WTC11 (cell line): ENCODE measurements around the gene NAT8L. TPM values are rescaled to one million over a fixed set of nuclear protein-coding genes. Genes with fewer than 3 reads are reported as not detected.

ENCODE experiments used
- ATAC-seq: fragments of 200-7000 bp; cut with Tn5 transposase; 2 replicates; pipeline ENCODE4 v1.10.0; 2021; ENCODE audit warnings: mild to moderate bottlenecking, moderate library complexity
- CTCF ChIA-PET: fragments of 300-600 bp; sonication (Branson Sonifier 250); formaldehyde crosslinking; loops from one replicate; lab custom pipeline; 2021; ENCODE audit warnings: antibody characterized with exemption; lab: Charles Lee
- POLR2A ChIA-PET: fragments of 350-600 bp; sonication (Branson Sonifier 250); formaldehyde crosslinking; loops from one replicate; lab custom pipeline; 2021; ENCODE audit warnings: antibody characterized with exemption; lab: Charles Lee
- DNase-seq: peaks from one replicate; pipeline ENCODE4 v3.0.0; 2021; ENCODE audit warnings: low spot score
- H3K27ac Mint-ChIP-seq: 2 replicates; pipeline ENCODE4 v1.8.0; 2021; ENCODE audit warnings: mixed read lengths
- H3K27me3 Mint-ChIP-seq: 2 replicates; pipeline ENCODE4 v1.8.0; 2021; ENCODE audit warnings: low read depth, mild to moderate bottlenecking, moderate library complexity, mixed read lengths
- H3K36me3 Mint-ChIP-seq: 2 replicates; pipeline ENCODE4 v1.8.0; 2021; ENCODE audit warnings: mixed read lengths
- H3K4me1 Mint-ChIP-seq: 2 replicates; pipeline ENCODE4 v1.8.0; 2022; ENCODE audit warnings: mixed read lengths
- H3K4me3 Mint-ChIP-seq: 2 replicates; pipeline ENCODE4 v1.8.0; 2021; ENCODE audit warnings: mild to moderate bottlenecking, moderate library complexity, mixed read lengths
- H3K9me3 Mint-ChIP-seq: 2 replicates; pipeline ENCODE4 v1.8.0; 2021; ENCODE audit warnings: mixed read lengths
- ELF4 ChIP-seq: sonication (generic); formaldehyde crosslinking; IDR thresholded peaks from 2 replicates; pipeline ENCODE4 v1.8.1; 2022; ENCODE audit warnings: low read depth, mild to moderate bottlenecking, moderate library complexity, missing genetic modification reagents
- GTF2I ChIP-seq: fragments of 250-450 bp; sonication (Bioruptor Pico); conservative IDR thresholded peaks from 2 replicates; pipeline ENCODE4 v1.4.0; 2021; ENCODE audit warnings: mild to moderate bottlenecking
- JAZF1 ChIP-seq: fragments of 250-450 bp; sonication (Bioruptor Pico); IDR thresholded peaks from 2 replicates; pipeline ENCODE4 v1.9.0; 2021; ENCODE audit warnings: moderate library complexity, mild to moderate bottlenecking, inconsistent platforms
- NFE2L1 ChIP-seq: sonication (generic); formaldehyde crosslinking; IDR thresholded peaks from 2 replicates; pipeline ENCODE4 v1.8.1; 2023; ENCODE audit warnings: missing genetic modification reagents
- NFYB ChIP-seq: sonication (generic); formaldehyde crosslinking; conservative IDR thresholded peaks from 2 replicates; pipeline ENCODE4 v1.8.0; 2022; ENCODE audit warnings: low read depth, missing genetic modification reagents
- SMAD3 ChIP-seq: sonication (generic); formaldehyde crosslinking; IDR thresholded peaks from 2 replicates; pipeline ENCODE4 v1.8.0; 2022; ENCODE audit warnings: missing genetic modification reagents, mild to moderate bottlenecking, borderline replicate concordance
- TCF7 ChIP-seq: sonication (generic); formaldehyde crosslinking; IDR thresholded peaks from 2 replicates; pipeline ENCODE4 v1.8.0; 2022; ENCODE audit warnings: mild to moderate bottlenecking, low read depth, missing genetic modification reagents, moderate library complexity
- ZNF423 ChIP-seq: fragments of 250-450 bp; sonication (Bioruptor Pico); IDR thresholded peaks from 2 replicates; pipeline ENCODE4 v2.1.2; 2022; ENCODE audit warnings: mild to moderate bottlenecking, moderate library complexity
- total RNA-seq: library from RNA; stranded (reverse); gene quantifications from 3 replicates; pipeline ENCODE4 v1.2.3, GENCODE V29; 2021
- TF ChIP-seq, protein P1 (sequence below): sonication (generic); formaldehyde crosslinking; IDR thresholded peaks from 2 replicates; pipeline ENCODE4 v1.8.0; 2023; ENCODE audit warnings: missing genetic modification reagents
- TF ChIP-seq, protein P2 (sequence below): fragments of 250-450 bp; sonication (Bioruptor Pico); IDR thresholded peaks from 2 replicates; pipeline ENCODE4 v1.9.0; 2021; ENCODE audit warnings: mild to moderate bottlenecking
- TF ChIP-seq, protein P3 (sequence below): sonication (generic); formaldehyde crosslinking; IDR thresholded peaks from 2 replicates; pipeline ENCODE4 v1.8.0; 2022; ENCODE audit warnings: mild to moderate bottlenecking, missing genetic modification reagents
- TF ChIP-seq, protein P4 (sequence below): sonication (generic); formaldehyde crosslinking; IDR thresholded peaks from 2 replicates; pipeline ENCODE4 v1.8.1; 2022; ENCODE audit warnings: low read depth, mild to moderate bottlenecking, moderate library complexity, missing genetic modification reagents, borderline replicate concordance

Gene NAT8L
- total RNA-seq, 1 experiment from 2014 or later = 20.0 TPM

DNA sequence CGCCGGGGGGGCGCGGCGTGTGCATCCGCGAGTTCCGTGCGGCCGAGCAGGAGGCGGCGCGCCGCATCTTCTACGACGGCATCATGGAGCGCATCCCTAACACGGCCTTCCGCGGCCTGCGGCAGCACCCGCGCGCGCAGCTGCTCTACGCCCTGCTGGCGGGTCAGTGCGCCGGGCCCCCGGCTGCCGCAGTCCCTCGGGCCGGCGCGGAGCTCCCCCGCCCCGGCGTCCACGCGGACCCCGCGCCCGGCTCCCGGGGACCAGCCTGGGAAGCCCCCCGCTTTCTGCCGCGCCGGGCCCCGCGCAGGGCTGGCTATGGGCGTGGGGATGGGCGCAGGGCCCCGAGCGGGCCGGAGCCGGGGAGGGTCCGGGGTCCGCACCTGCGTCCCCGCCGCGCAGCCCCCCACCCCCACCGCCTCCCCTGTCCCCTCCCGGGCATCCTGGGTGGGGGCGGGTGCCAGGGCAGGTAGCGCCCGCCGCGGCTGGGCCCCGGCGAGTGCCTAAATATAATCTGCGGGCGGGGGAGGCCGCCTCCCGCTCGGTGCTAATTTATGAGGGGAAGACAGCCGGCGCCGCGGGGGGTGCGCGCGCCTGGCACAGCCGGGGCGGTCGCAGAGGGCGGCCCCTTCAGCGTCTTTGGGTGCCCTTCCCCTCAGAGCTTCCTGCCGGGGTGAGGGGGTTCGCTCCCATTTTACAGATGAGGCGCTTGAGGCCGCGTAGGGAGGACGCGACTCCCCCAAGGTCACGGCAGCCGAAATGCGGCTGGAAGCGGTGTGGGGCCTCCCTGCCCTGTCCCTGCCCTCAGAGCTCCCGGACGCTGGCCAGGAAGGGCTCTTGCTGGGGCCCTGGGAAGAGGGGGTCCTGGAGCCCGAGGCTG, 837 bp downstream of the NAT8L start (continued):
- TF ChIP-seq, protein P1, sequence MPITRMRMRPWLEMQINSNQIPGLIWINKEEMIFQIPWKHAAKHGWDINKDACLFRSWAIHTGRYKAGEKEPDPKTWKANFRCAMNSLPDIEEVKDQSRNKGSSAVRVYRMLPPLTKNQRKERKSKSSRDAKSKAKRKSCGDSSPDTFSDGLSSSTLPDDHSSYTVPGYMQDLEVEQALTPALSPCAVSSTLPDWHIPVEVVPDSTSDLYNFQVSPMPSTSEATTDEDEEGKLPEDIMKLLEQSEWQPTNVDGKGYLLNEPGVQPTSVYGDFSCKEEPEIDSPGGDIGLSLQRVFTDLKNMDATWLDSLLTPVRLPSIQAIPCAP (CRISPR knock-in tag) = no peak
- TF ChIP-seq TCF7 (CRISPR knock-in tag) (no peak), ELF4 (CRISPR knock-in tag) (no peak), NFYB (no peak), ZNF423 (no peak), GTF2I (peak; percentile 71; the same call in 1 of the 2 replicates)
- TF ChIP-seq, protein P2, sequence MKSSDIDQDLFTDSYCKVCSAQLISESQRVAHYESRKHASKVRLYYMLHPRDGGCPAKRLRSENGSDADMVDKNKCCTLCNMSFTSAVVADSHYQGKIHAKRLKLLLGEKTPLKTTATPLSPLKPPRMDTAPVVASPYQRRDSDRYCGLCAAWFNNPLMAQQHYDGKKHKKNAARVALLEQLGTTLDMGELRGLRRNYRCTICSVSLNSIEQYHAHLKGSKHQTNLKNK = no peak

DNA sequence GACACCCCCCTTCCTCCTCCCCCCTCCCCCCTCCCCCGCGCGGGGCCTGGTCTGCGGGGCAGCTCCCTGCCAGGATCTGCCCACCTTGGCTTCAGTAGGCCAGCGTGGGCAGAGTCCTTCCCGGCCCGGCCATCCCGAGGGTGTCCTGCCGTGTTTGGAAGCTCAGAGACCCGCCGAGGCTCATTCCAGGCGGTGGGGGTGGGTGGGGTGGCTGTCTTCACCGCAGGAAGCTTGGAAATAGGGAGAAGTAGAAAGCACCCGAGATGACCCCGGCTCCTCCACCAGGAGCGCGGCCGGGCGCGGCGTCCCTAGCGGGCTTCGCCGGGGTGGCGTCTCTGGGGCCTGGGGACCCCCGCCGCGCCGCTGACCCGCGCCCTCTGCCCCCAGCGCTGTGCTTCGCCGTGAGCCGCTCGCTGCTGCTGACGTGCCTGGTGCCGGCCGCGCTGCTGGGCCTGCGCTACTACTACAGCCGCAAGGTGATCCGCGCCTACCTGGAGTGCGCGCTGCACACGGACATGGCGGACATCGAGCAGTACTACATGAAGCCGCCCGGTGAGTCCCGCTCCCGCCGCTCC, 1.6 kb downstream of the NAT8L start:
- H3K9me3 Mint-ChIP-seq = no peaks in the 10 kb centered on the region
- no peak overlapping the region for H3K27ac Mint-ChIP-seq
- TF ChIP-seq, protein P3, sequence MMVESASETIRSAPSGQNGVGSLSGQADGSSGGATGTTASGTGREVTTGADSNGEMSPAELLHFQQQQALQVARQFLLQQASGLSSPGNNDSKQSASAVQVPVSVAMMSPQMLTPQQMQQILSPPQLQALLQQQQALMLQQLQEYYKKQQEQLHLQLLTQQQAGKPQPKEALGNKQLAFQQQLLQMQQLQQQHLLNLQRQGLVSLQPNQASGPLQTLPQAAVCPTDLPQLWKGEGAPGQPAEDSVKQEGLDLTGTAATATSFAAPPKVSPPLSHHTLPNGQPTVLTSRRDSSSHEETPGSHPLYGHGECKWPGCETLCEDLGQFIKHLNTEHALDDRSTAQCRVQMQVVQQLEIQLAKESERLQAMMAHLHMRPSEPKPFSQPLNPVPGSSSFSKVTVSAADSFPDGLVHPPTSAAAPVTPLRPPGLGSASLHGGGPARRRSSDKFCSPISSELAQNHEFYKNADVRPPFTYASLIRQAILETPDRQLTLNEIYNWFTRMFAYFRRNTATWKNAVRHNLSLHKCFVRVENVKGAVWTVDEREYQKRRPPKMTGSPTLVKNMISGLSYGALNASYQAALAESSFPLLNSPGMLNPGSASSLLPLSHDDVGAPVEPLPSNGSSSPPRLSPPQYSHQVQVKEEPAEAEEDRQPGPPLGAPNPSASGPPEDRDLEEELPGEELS (CRISPR knock-in tag) = 0 out of 2 replicates have a peak, but pooled peaks have one; percentile 33
- TF ChIP-seq TCF7 (CRISPR knock-in tag) = no peak
- H3K4me1 Mint-ChIP-seq = peaks cover 3% of the 10 kb centered on the region
- DNase-seq = peak; percentile 68
- H3K27me3 Mint-ChIP-seq = peaks cover 41% of the 10 kb centered on the region
- ATAC-seq = peak; percentile 62
- peak overlapping the region; percentile 48 for H3K4me3 Mint-ChIP-seq
- H3K36me3 Mint-ChIP-seq = no peaks in the 10 kb centered on the region
- CTCF ChIA-PET = interaction anchor here (1.2 to 2.0 kb wide), 4 partner anchors 10 to 159 kb away, joined by 3 to 5 read pairs (median 4); no protein-coding TSS in a partner anchor
- POLR2A ChIA-PET = interaction anchor here (0.6 kb wide), 1 partner anchor 1436 kb away, joined by 3 read pairs; no protein-coding TSS in a partner anchor

DNA sequence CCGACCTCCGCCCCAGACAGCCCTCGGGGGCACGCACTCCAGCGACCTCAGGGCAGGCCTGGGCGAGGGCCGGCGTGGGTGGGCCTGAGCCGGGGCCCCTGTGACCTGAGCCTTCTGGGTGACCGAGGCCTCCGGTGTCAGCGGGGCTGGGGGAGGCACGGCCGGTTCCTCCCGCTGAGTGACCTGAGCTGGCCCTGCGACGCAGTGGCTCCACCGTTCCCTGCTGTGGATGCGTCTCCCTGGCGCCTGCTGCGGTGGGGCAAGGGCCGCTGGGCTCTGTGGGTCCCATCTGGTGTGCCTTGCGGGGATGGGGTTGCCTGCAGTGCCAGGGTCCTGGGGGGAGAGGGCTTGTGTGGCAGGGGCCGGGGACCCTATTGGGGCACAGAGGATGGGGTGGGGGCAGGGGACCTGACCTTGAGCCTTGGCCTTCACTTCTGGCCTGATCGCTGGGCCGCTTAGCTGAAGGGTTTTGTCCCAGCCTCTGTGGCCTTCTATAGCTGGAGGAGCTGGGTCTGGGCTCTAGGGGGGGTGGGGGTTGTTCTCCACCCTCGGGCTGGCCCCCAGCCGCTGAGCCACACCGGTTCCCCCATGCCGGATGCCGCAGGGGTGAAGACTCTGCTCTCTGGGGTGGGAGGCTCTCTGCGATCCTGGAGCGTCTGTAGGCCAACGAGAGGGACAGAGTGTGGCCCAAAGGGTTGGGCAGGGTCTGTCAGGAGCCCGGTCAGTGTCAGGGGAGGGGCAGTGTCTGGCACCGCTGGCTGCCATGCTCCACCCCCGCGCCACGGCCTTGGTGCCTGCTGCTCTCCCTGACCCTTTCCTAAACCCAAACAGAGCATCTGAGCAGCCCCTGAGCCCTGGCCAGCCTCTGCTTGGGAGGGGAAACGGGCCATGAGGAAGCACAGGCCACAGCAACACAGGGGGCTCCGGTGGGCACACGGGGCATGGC, 2.3 kb downstream of the NAT8L start:
- no peak for TF ChIP-seq NFE2L1
- TF ChIP-seq JAZF1 = no peak
- TF ChIP-seq SMAD3 (CRISPR knock-in tag) = no peak
- TF ChIP-seq, protein P1 (CRISPR knock-in tag) = no peak
- TF ChIP-seq, protein P4, sequence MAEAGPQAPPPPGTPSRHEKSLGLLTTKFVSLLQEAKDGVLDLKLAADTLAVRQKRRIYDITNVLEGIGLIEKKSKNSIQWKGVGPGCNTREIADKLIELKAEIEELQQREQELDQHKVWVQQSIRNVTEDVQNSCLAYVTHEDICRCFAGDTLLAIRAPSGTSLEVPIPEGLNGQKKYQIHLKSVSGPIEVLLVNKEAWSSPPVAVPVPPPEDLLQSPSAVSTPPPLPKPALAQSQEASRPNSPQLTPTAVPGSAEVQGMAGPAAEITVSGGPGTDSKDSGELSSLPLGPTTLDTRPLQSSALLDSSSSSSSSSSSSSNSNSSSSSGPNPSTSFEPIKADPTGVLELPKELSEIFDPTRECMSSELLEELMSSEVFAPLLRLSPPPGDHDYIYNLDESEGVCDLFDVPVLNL (CRISPR knock-in tag) = no peak
- POLR2A ChIA-PET = no interaction called here
- H3K27me3 Mint-ChIP-seq = peaks cover 34% of the 10 kb centered on the region

More for the DNA sequence above, 2.3 kb downstream of the NAT8L start:
- Mint-ChIP-seq H3K36me3 (no peaks in the 10 kb centered on the region), H3K4me1 (peaks cover 3% of the 10 kb centered on the region), H3K27ac (no peak overlapping the region), H3K9me3 (no peaks in the 10 kb centered on the region), H3K4me3 (peak overlapping the region; percentile 20; the same call in 1 of the 2 replicates)
- ATAC-seq = no peak
- CTCF ChIA-PET = interaction anchor here (2.0 kb wide), 1 partner anchor 158 kb away, joined by 5 read pairs; no protein-coding TSS in a partner anchor
- DNase-seq = no peak
